H1 (cell line): ENCODE data around the gene NALF2. TPM values are rescaled to one million over a fixed set of nuclear protein-coding genes. Genes with fewer than 3 reads are reported as not detected.

Experiments used
- CTCF ChIA-PET: fragments of 300-600 bp; sonication (Branson Sonifier 250); formaldehyde crosslinking; loops from one replicate; lab custom pipeline; 2021; ENCODE audit not compliant: partially characterized antibody; lab: Charles Lee
- POLR2A ChIA-PET: fragments of 300-600 bp; sonication (Branson Sonifier 250); formaldehyde crosslinking; loops from one replicate; lab custom pipeline; 2021; ENCODE audit warnings: inconsistent platforms; ENCODE audit not compliant: partially characterized antibody; lab: Charles Lee
- DNase-seq, 2 experiments: peaks; one replicate each; pipeline versions ENCODE4 v3.0.0 to v3.0.0-alpha.2; 2010 to 2022; ENCODE audit warnings: low spot score in 2 of 2, low read depth in 1 of 2, mixed read lengths in 1 of 2
- FAIRE-seq: peaks from 2 replicates; lab custom pipeline; 2011; peaks lifted over from hg19 to GRCh38; lab: Jason Lieb, UNC
- H2AFZ ChIP-seq: 2 replicates; pipeline ENCODE4 v1.8.1; 2012; ENCODE audit warnings: low read length, inconsistent platforms
- H2AK5ac ChIP-seq: 2 replicates; pipeline ENCODE4 v1.6.1; 2013; ENCODE audit warnings: low read depth, low read length
- H2BK120ac ChIP-seq: replicated peaks from 2 replicates; pipeline ENCODE3; 2013; ENCODE audit warnings: low read depth, low read length, inconsistent platforms
- H2BK12ac ChIP-seq: 2 replicates; pipeline ENCODE4 v1.6.1; 2013; ENCODE audit warnings: low read depth, low read length
- H2BK15ac ChIP-seq: 2 replicates; pipeline ENCODE4 v1.6.1; 2013; ENCODE audit warnings: low read length
- H2BK20ac ChIP-seq: 2 replicates; pipeline ENCODE4 v1.6.1; 2013; ENCODE audit warnings: low read length
- H2BK5ac ChIP-seq: 2 replicates; pipeline ENCODE4 v1.6.1; 2013; ENCODE audit warnings: low read depth, low read length
- H3K14ac ChIP-seq: 2 replicates; pipeline ENCODE4 v1.6.1; 2013; ENCODE audit warnings: inconsistent platforms; ENCODE audit not compliant: insufficient read length
- H3K18ac ChIP-seq: 2 replicates; pipeline ENCODE4 v1.6.1; 2013; ENCODE audit warnings: low read length; ENCODE audit errors: extremely low read depth
- H3K23ac ChIP-seq: 2 replicates; pipeline ENCODE4 v1.6.1; 2013; ENCODE audit warnings: inconsistent platforms; ENCODE audit not compliant: insufficient read length
- H3K23me2 ChIP-seq: 2 replicates; pipeline ENCODE4 v1.6.1; 2013; ENCODE audit warnings: low read depth, low read length
- H3K27ac ChIP-seq: 2 replicates; pipeline ENCODE4 v1.6.1; 2011; ENCODE audit warnings: low read depth, low read length, inconsistent platforms
- H3K27me3 ChIP-seq, 4 experiments: replicated peaks in 1 of 4; 1 replicate in 1 of 4; 2 replicates in 3 of 4; pipeline versions ENCODE4 v1.6.1 to v1.8.1; 2011 to 2013; ENCODE audit warnings: low read length in 3 of 4, mild to moderate bottlenecking in 3 of 4, inconsistent platforms in 2 of 4, mixed read lengths in 2 of 4, moderate library complexity in 1 of 4; ENCODE audit not compliant: control insufficient read depth in 3 of 4, insufficient read depth in 3 of 4; ENCODE audit errors: extremely low read depth in 1 of 4
- H3K36me3 ChIP-seq, 4 experiments: 2 replicates each; pipeline versions ENCODE4 v1.6.1 to v1.8.1; 2011 to 2013; ENCODE audit warnings: mild to moderate bottlenecking in 4 of 4, low read length in 3 of 4, moderate library complexity in 2 of 4, control low read depth in 1 of 4, inconsistent platforms in 1 of 4; ENCODE audit not compliant: insufficient read depth in 4 of 4, control insufficient read depth in 2 of 4
- H3K4ac ChIP-seq: replicated peaks from 2 replicates; pipeline ENCODE3; 2013; ENCODE audit warnings: low read length, low read depth, mixed read lengths, inconsistent platforms; ENCODE audit not compliant: insufficient read length
- H3K4me1 ChIP-seq, 4 experiments: replicated peaks in 1 of 4; 1 replicate in 1 of 4; 2 replicates in 3 of 4; pipeline versions ENCODE4 v1.6.1 to v1.8.1; 2011 to 2013; ENCODE audit warnings: low read length in 3 of 4, inconsistent platforms in 2 of 4, mixed read lengths in 1 of 4; ENCODE audit not compliant: insufficient read depth in 4 of 4, control insufficient read depth in 3 of 4
- H3K4me2 ChIP-seq, 2 experiments: 2 replicates each; pipeline versions ENCODE4 v1.6.1 to v1.8.1; 2011 to 2013; ENCODE audit warnings: low read depth in 2 of 2, low read length in 2 of 2, control low read depth in 1 of 2, inconsistent platforms in 1 of 2, mild to moderate bottlenecking in 1 of 2; ENCODE audit not compliant: insufficient read depth in 1 of 2
- H3K4me3 ChIP-seq, 4 experiments: fragments of 200-600, 300-600 bp in 1 of 4; sonication (generic), shearing (Covaris generic), sonication (Bioruptor Twin) in 1 of 4; 2 replicates each; pipeline versions ENCODE4 v1.5.1 to v1.8.1; 2011 to 2016; ENCODE audit warnings: low read length in 4 of 4, low read depth in 3 of 4, control low read depth in 2 of 4, inconsistent platforms in 2 of 4, mild to moderate bottlenecking in 2 of 4, mixed read lengths in 1 of 4, moderate library complexity in 1 of 4; ENCODE audit not compliant: insufficient read depth in 2 of 4; ENCODE audit errors: extremely low read depth in 1 of 4
- H3K56ac ChIP-seq: replicated peaks from 2 replicates; pipeline ENCODE3; 2013; ENCODE audit warnings: low read depth, mild to moderate bottlenecking, mixed read lengths, low read length, inconsistent platforms; ENCODE audit not compliant: insufficient read length
- H3K79me1 ChIP-seq: 2 replicates; pipeline ENCODE4 v1.6.1; 2013; ENCODE audit warnings: low read depth, low read length, control low read depth
- H3K79me2 ChIP-seq, 2 experiments: 2 replicates each; pipeline versions ENCODE4 v1.6.1 to v1.8.1; 2012 to 2013; ENCODE audit warnings: low read length in 2 of 2, mild to moderate bottlenecking in 2 of 2, inconsistent platforms in 1 of 2; ENCODE audit not compliant: insufficient read depth in 2 of 2, control insufficient read depth in 1 of 2
- H3K9ac ChIP-seq, 4 experiments: replicated peaks in 1 of 4; 1 replicate in 1 of 4; 2 replicates in 3 of 4; pipeline versions ENCODE4 v1.6.1 to v1.8.1; 2011 to 2013; ENCODE audit warnings: low read depth in 3 of 4, low read length in 3 of 4, control low read depth in 2 of 4, mild to moderate bottlenecking in 2 of 4, moderate library complexity in 2 of 4, inconsistent platforms in 1 of 4; ENCODE audit errors: extremely low read depth in 1 of 4
- H3K9me3 ChIP-seq, 2 experiments: 2 replicates each; pipeline versions ENCODE4 v1.6.1 to v1.8.1; 2012 to 2013; ENCODE audit warnings: mild to moderate bottlenecking in 2 of 2, moderate library complexity in 2 of 2, control low read depth in 1 of 2, inconsistent platforms in 1 of 2, low read depth in 1 of 2, low read length in 1 of 2, mixed read lengths in 1 of 2; ENCODE audit not compliant: insufficient read depth in 2 of 2
- H4K20me1 ChIP-seq, 2 experiments: replicated peaks in 1 of 2; 2 replicates each; pipeline versions ENCODE3 to v1.8.1; 2011 to 2013; ENCODE audit warnings: inconsistent platforms in 2 of 2, low read length in 2 of 2, mild to moderate bottlenecking in 1 of 2; ENCODE audit not compliant: insufficient read depth in 2 of 2, control insufficient read depth in 1 of 2
- H4K5ac ChIP-seq: 2 replicates; pipeline ENCODE4 v1.6.1; 2013; ENCODE audit warnings: low read length, low read depth, mixed read lengths, inconsistent platforms; ENCODE audit not compliant: insufficient read length
- H4K8ac ChIP-seq: 2 replicates; pipeline ENCODE4 v1.8.0; 2013; ENCODE audit warnings: mild to moderate bottlenecking, moderate library complexity, low read length, inconsistent platforms; ENCODE audit not compliant: insufficient read depth; ENCODE audit errors: extremely low read depth
- H4K91ac ChIP-seq: replicated peaks from 2 replicates; pipeline ENCODE3; 2013; ENCODE audit warnings: low read length, mixed read lengths, inconsistent platforms; ENCODE audit not compliant: insufficient read length
- CBX8 ChIP-seq: fragments of 300-800, 300-1000 bp; sonication (generic); IDR thresholded peaks from 2 replicates; pipeline ENCODE4 v1.7.1; 2016; ENCODE audit warnings: low read depth, low read length, borderline replicate concordance
- CHD2 ChIP-seq: IDR thresholded peaks from 2 replicates; pipeline ENCODE4 v1.6.1; 2012; ENCODE audit warnings: low read length, improper control_type of control experiment
- CREB1 ChIP-seq: IDR thresholded peaks from 2 replicates; pipeline ENCODE4 v1.6.1; 2012; ENCODE audit warnings: inconsistent platforms
- E2F6 ChIP-seq: IDR thresholded peaks from 2 replicates; pipeline ENCODE4 v1.6.1; 2012; ENCODE audit warnings: inconsistent platforms
- EGR1 ChIP-seq: IDR thresholded peaks from 2 replicates; pipeline ENCODE4 v1.6.1; 2011; ENCODE audit warnings: low read depth, low read length, borderline replicate concordance
- EP300 ChIP-seq, 2 experiments: IDR thresholded peaks; 1 replicate in 1 of 2; 2 replicates in 1 of 2; pipeline ENCODE4 v1.6.1; 2011 to 2012; ENCODE audit warnings: low read depth in 2 of 2, low read length in 2 of 2, mild to moderate bottlenecking in 2 of 2, borderline replicate concordance in 1 of 2, inconsistent platforms in 1 of 2, moderate library complexity in 1 of 2
- RBBP5 ChIP-seq: IDR thresholded peaks from 2 replicates; pipeline ENCODE4 v1.7.1; 2012; ENCODE audit warnings: low read depth, mild to moderate bottlenecking, inconsistent platforms, low read length, moderate library complexity, borderline replicate concordance
- SIN3A ChIP-seq, 2 experiments: IDR thresholded peaks in 1 of 2; conservative IDR thresholded peaks in 1 of 2; 2 replicates each; pipeline ENCODE4 v1.6.1; 2011 to 2012; ENCODE audit warnings: low read length in 2 of 2, improper control_type of control experiment in 1 of 2, low read depth in 1 of 2, mild to moderate bottlenecking in 1 of 2
- SP2 ChIP-seq: IDR thresholded peaks from 2 replicates; pipeline ENCODE4 v1.6.1; 2012; ENCODE audit warnings: mild to moderate bottlenecking, low read length, inconsistent platforms
- SUZ12 ChIP-seq: fragments of 200-600 bp; sonication (generic); IDR thresholded peaks from 2 replicates; pipeline ENCODE4 v1.6.1; 2012; ENCODE audit warnings: mild to moderate bottlenecking, inconsistent platforms, low read length, moderate library complexity, mixed read lengths
- TBP ChIP-seq: IDR thresholded peaks from 2 replicates; pipeline ENCODE4 v1.6.1; 2011; ENCODE audit warnings: low read depth, low read length, improper control_type of control experiment
- USF2 ChIP-seq: IDR thresholded peaks from 2 replicates; pipeline ENCODE4 v1.6.1; 2011; ENCODE audit warnings: low read length, improper control_type of control experiment
- WGBS, 2 experiments: shearing (Covaris generic) in 1 of 2; methylation state at CpG; one replicate each; pipeline versions ENCODE4 v1.1.6 to v1.1.7; 2013 to 2015; ENCODE audit warnings: low lambda C conversion rate in 2 of 2, mixed read lengths in 2 of 2, inconsistent platforms in 1 of 2, low coverage in 1 of 2, missing lambda C conversion rate in 1 of 2; ENCODE audit not compliant: insufficient replicate concordance in 2 of 2, insufficient coverage in 1 of 2, insufficient read length in 1 of 2; ENCODE audit errors: extremely low coverage in 1 of 2, missing lambda C conversion rate in 1 of 2; 5-methylcytosine and 5-hydroxymethylcytosine counted together
- polyA plus RNA-seq, 7 experiments: library from polyadenylated mRNA; depleted of rRNA in 3 of 7; stranded (reverse) in 5 of 7; unstranded in 2 of 7; fragments of >200 nt in 5 of 7; fragments of 200-250 nt in 2 of 7; gene quantifications; 1 replicate in 5 of 7; 2 replicates in 1 of 7; 4 replicates in 1 of 7; pipeline versions ENCODE4 v1.2.1 to v1.2.3, GENCODE V29; 2011 to 2013; ENCODE audit warnings: missing spikeins in 2 of 7, mixed read lengths in 2 of 7
- total RNA-seq: library from RNA; stranded (reverse); fragmentation: NEBNext Ultra II Directional; extraction: Animal tissue kit (Norgen Biotek cat#: 25700); gene quantifications from 2 replicates; pipeline ENCODE4 v1.2.1, GENCODE V29; 2021

The NALF2 gene
- total and polyA plus RNA-seq, 2 of the 8 experiments (the other 6 are each of a cell fraction or from before 2014, with no cell fraction given) = 7.5 to 15.6 TPM

- no peak overlapping the region for H3K9ac ChIP-seq
- H3K56ac ChIP-seq = no peak overlapping the region
- no peaks in the 10 kb centered on the region for H3K79me1 ChIP-seq
- no peak overlapping the region for H3K27ac ChIP-seq
- 81% methylated on average over 6 of the region's 7 CpGs; no CpG with 5 or more reads in 1 of the 2 experiments for WGBS, 2 experiments
- no peaks in the 10 kb centered on the region for H4K20me1 ChIP-seq
- H2AK5ac ChIP-seq = no peak overlapping the region
- no peak overlapping the region for H4K91ac ChIP-seq
- peaks cover 0 to 6% (median 5%) of the 10 kb centered on the region in 4 experiments; a peak in 3 of 7 replicates for H3K4me1 ChIP-seq
- no peak overlapping the region for H4K5ac ChIP-seq
- no peak overlapping the region for H3K4ac ChIP-seq
- H2BK5ac ChIP-seq = no peak overlapping the region
- no peak overlapping the region for H3K4me2 ChIP-seq
- H2BK120ac ChIP-seq = no peak overlapping the region
- no peak overlapping the region for H3K23ac ChIP-seq
- no peak overlapping the region for H3K4me3 ChIP-seq
- no peak for FAIRE-seq
- no peak overlapping the region for H2BK15ac ChIP-seq
- H4K8ac ChIP-seq = no peak overlapping the region
- H2BK12ac ChIP-seq = no peak overlapping the region
- no peak overlapping the region for H2AFZ ChIP-seq
- no peak overlapping the region for H3K14ac ChIP-seq
- H3K27me3 ChIP-seq = no peaks in the 10 kb centered on the region
- H3K36me3 ChIP-seq = no peaks in the 10 kb centered on the region
- ChIA-PET POLR2A (no interaction called here), CTCF (interaction anchor here (1.3 to 1.5 kb wide), 2 partner anchors 13 to 49 kb away, joined by 3 to 4 read pairs; no protein-coding TSS in a partner anchor)
- no peak overlapping the region for H2BK20ac ChIP-seq
- no peak for DNase-seq
- H3K18ac ChIP-seq = no peak overlapping the region
- H3K79me2 ChIP-seq = no peaks in the 10 kb centered on the region
- no peaks in the 10 kb centered on the region for H3K9me3 ChIP-seq
- 0 out of 2 replicates have a peak, but pooled peaks cover 2% of the 10 kb centered on the region for H3K23me2 ChIP-seq
- TF ChIP-seq CHD2 = no peak
- TF ChIP-seq TBP = no peak
- no peak for TF ChIP-seq SP2
- TF ChIP-seq USF2 = no peak
- TF ChIP-seq CBX8 = no peak
- no peak for TF ChIP-seq E2F6
- TF ChIP-seq RBBP5 = no peak
- TF ChIP-seq CREB1 = no peak
- TF ChIP-seq SUZ12 = no peak
- TF ChIP-seq EGR1 = no peak
- TF ChIP-seq SIN3A (conservative IDR thresholded peaks at IDR 0.05 in 1 of 2, IDR thresholded peaks at IDR 0.05 in 1 of 2; ENCODE audit: low read depth in 1 of 2, low read length in 2 of 2) = no peak
- no peak for TF ChIP-seq EP300 (IDR thresholded peaks at IDR 0.05; ENCODE audit: borderline replicate concordance in 1 of 2, low read depth in 2 of 2, low read length in 2 of 2)
These were observed 47.4 kb downstream of the NALF2 start for GRCh38 chrX:69551421-69552009.
